Measurements from ENCODE around the gene KIRREL3.

DNA sequence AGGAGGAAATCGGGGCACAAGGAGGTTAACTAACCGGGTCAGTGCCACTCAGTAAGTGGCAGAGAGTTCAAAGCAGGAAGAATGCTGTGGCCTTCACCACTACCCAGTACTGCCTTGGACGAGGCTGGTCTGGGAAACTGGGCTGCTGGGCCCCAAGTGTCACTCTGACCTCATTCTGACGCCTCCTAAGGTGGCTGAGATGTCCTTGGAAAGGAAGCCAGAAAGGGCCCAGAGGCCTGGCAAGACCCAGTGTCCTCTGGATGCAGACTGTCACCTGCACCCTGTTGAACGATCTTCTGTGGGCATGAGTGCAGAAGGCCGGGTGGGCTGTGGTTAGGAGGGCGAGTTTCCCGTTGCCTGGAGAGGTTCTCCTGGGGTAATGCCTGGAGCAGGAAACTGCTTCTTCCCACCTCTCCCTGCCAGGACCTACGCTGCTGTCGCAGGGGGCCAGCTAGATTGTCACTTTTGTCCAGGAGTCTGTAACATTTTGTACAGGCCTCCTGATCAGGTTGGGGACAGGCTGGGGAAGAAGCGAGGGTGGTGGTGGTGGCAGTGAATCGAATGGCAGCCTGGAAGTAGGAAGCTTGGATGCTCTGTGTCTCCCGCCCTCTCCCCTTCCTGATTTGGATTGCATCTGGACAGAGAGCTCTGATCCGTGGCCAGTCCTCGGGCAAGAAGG is 540.0 kb downstream of the KIRREL3 start:
- no peak for TF ChIP-seq EZH2phosphoT487 (conservative IDR thresholded peaks at IDR 0.05; ENCODE audit: low read length)
- TF ChIP-seq, protein P1, sequence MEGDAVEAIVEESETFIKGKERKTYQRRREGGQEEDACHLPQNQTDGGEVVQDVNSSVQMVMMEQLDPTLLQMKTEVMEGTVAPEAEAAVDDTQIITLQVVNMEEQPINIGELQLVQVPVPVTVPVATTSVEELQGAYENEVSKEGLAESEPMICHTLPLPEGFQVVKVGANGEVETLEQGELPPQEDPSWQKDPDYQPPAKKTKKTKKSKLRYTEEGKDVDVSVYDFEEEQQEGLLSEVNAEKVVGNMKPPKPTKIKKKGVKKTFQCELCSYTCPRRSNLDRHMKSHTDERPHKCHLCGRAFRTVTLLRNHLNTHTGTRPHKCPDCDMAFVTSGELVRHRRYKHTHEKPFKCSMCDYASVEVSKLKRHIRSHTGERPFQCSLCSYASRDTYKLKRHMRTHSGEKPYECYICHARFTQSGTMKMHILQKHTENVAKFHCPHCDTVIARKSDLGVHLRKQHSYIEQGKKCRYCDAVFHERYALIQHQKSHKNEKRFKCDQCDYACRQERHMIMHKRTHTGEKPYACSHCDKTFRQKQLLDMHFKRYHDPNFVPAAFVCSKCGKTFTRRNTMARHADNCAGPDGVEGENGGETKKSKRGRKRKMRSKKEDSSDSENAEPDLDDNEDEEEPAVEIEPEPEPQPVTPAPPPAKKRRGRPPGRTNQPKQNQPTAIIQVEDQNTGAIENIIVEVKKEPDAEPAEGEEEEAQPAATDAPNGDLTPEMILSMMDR (IDR thresholded peaks at IDR 0.05; ENCODE audit: insufficient read depth, low read length, poor library complexity, severe bottlenecking) = no peak

Data from SU-DHL-6 (cell line).